ENCODE measurements around the gene DOCK2.

DNA sequence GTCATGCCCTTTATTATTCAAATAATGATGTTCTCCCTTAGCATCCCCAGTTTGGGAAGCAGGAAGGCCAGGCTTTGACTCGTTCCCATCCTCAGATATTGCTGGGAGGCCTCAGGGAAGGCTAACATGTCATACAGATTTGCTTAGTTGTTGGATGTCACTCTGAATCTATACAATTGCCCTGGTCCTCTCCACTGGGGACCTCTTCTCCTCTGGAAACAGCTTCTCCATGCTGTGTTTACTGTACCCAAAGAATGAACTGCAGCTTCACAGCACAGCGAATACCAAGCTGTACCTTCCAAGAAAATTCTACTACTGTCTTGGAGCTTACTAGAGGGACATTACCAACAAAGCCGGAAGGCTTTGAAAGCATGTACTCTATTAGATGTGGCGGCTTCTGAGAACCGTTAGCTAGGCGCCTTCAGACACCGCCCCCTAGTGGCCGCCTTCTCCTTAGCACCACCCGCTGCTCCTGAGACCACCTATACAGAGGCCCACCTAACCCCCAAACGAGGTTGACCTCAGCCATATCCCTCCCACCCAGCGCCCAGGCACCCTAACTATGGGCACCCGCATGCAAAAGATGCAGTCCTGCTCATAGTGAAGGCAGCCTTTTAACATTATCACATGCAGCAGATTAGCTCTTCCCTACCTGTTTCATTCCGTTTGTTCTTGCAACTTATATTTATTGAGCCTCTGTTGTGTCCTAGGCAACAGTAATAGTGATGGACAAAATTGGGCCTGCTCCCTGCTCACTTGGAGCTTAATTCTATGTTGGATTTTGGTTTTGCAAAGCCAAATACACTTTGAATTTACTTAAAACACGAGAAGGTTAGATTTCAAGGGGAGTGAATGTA lies 433.7 kb downstream of the DOCK2 start:
- TF ChIP-seq, protein P1, sequence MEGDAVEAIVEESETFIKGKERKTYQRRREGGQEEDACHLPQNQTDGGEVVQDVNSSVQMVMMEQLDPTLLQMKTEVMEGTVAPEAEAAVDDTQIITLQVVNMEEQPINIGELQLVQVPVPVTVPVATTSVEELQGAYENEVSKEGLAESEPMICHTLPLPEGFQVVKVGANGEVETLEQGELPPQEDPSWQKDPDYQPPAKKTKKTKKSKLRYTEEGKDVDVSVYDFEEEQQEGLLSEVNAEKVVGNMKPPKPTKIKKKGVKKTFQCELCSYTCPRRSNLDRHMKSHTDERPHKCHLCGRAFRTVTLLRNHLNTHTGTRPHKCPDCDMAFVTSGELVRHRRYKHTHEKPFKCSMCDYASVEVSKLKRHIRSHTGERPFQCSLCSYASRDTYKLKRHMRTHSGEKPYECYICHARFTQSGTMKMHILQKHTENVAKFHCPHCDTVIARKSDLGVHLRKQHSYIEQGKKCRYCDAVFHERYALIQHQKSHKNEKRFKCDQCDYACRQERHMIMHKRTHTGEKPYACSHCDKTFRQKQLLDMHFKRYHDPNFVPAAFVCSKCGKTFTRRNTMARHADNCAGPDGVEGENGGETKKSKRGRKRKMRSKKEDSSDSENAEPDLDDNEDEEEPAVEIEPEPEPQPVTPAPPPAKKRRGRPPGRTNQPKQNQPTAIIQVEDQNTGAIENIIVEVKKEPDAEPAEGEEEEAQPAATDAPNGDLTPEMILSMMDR (conservative IDR thresholded peaks at IDR 0.05): peak; percentile 93
- no peak for TF ChIP-seq ZFX (IDR thresholded peaks at IDR 0.05)
